Measurements from ENCODE around the gene SLC25A39. TPM values are rescaled to one million over a fixed set of nuclear protein-coding genes. Genes with fewer than 3 reads are reported as not detected.
A peak's percentile ranks its signal among the peaks of the same experiment; 100 is the strongest.

The SLC25A39 gene
- total RNA-seq, 1 donor from 2014 or later: 146 TPM

GRCh38 chr17:44314869-44315661 lies 9.6 kb downstream of the SLC25A39 start:
- Histone ChIP-seq H3K36me3 (ENCODE audit: control insufficient read depth, insufficient read depth, low read length) (no peaks in the 10 kb centered on the region), H3K27me3 (ENCODE audit: control insufficient read depth, insufficient read depth, low read length) (peaks cover 41% of the 10 kb centered on the region), H3K4me3 (ENCODE audit: low read depth, low read length) (peak overlapping the region; percentile 33)
- TF ChIP-seq, protein P1, sequence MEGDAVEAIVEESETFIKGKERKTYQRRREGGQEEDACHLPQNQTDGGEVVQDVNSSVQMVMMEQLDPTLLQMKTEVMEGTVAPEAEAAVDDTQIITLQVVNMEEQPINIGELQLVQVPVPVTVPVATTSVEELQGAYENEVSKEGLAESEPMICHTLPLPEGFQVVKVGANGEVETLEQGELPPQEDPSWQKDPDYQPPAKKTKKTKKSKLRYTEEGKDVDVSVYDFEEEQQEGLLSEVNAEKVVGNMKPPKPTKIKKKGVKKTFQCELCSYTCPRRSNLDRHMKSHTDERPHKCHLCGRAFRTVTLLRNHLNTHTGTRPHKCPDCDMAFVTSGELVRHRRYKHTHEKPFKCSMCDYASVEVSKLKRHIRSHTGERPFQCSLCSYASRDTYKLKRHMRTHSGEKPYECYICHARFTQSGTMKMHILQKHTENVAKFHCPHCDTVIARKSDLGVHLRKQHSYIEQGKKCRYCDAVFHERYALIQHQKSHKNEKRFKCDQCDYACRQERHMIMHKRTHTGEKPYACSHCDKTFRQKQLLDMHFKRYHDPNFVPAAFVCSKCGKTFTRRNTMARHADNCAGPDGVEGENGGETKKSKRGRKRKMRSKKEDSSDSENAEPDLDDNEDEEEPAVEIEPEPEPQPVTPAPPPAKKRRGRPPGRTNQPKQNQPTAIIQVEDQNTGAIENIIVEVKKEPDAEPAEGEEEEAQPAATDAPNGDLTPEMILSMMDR (IDR thresholded peaks at IDR 0.05; ENCODE audit: insufficient read depth, low read length, poor library complexity, severe bottlenecking): no peak
- DNase-seq (ENCODE audit: low read depth): no peak

DNA sequence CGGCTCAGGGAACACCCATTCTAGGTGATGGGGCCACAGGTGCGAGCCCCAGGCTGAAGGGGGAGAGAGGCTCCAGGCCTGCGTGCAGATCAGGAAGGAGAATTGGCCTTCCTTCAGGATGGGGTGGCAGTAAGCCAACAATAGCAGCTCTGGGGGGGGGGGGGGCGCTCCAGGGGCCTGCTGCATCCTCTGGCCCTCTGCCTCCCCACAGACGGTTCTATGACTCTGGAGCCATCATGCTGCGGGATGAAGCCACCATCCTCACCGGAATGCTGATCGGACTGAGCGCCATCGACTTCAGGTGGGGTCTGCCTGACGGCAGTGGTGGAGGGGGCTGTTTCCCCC lies 10.1 kb downstream of the SLC25A39 start:
- TF ChIP-seq, protein P1 (IDR thresholded peaks at IDR 0.05; ENCODE audit: insufficient read depth, low read length, poor library complexity, severe bottlenecking): no peak
- Histone ChIP-seq H3K27me3 (ENCODE audit: control insufficient read depth, insufficient read depth, low read length) (peaks cover 43% of the 10 kb centered on the region), H3K4me3 (ENCODE audit: low read depth, low read length) (no peak overlapping the region), H3K36me3 (ENCODE audit: control insufficient read depth, insufficient read depth, low read length) (no peaks in the 10 kb centered on the region)
- DNase-seq (ENCODE audit: low read depth): no peak

DNA sequence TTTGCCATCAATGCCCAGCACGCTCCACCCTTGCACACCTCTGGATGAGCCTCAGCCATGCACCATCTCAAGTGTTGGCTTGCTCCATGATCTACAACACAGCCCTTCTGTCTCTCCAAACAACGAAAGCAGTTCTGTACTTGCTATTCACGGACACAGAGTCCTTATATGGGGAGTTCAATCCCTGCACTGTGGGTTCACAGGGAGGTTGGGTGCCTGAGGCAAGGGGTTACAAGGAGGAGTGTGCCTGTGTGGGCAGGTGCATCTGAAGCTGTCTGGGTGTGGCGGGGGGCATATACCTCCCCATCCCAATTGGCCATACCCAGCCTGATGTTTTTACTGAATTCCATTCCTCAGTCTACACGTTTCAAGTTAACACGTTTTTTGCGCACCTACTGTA lies 10.6 kb downstream of the SLC25A39 start:
- peaks cover 44% of the 10 kb centered on the region for H3K27me3 ChIP-seq (ENCODE audit: control insufficient read depth, insufficient read depth, low read length)
- TF ChIP-seq, protein P1 (IDR thresholded peaks at IDR 0.05; ENCODE audit: insufficient read depth, low read length, poor library complexity, severe bottlenecking): no peak
- H3K4me3 ChIP-seq (ENCODE audit: low read depth, low read length): no peak overlapping the region
- H3K36me3 ChIP-seq (ENCODE audit: control insufficient read depth, insufficient read depth, low read length): no peaks in the 10 kb centered on the region
- DNase-seq (ENCODE audit: low read depth): no peak

- TF ChIP-seq, protein P1 (IDR thresholded peaks at IDR 0.05; ENCODE audit: insufficient read depth, low read length, poor library complexity, severe bottlenecking): no peak
- Histone ChIP-seq H3K27me3 (ENCODE audit: control insufficient read depth, insufficient read depth, low read length) (peaks cover 50% of the 10 kb centered on the region), H3K4me3 (ENCODE audit: low read depth, low read length) (no peak overlapping the region), H3K36me3 (ENCODE audit: control insufficient read depth, insufficient read depth, low read length) (no peaks in the 10 kb centered on the region)
- DNase-seq (ENCODE audit: low read depth): no peak
These were observed 12.1 kb downstream of the SLC25A39 start for GRCh38 chr17:44312396-44313104.

- Histone ChIP-seq H3K27me3 (ENCODE audit: control insufficient read depth, insufficient read depth, low read length) (peaks cover 52% of the 10 kb centered on the region), H3K36me3 (ENCODE audit: control insufficient read depth, insufficient read depth, low read length) (no peaks in the 10 kb centered on the region), H3K4me3 (ENCODE audit: low read depth, low read length) (no peak overlapping the region)
- DNase-seq (ENCODE audit: low read depth): no peak
- TF ChIP-seq, protein P1 (IDR thresholded peaks at IDR 0.05; ENCODE audit: insufficient read depth, low read length, poor library complexity, severe bottlenecking): no peak
These were observed 13.0 kb downstream of the SLC25A39 start for GRCh38 chr17:44311562-44312181.
